PC-9 (cell line): ENCODE results near the gene DIAPH3. TPM values are rescaled to one million over a fixed set of nuclear protein-coding genes. Genes with fewer than 3 reads are reported as not detected.

ENCODE experiments used
- BruUV-seq: library from RNA; stranded (reverse); fragments of 400-500 nt; replicated peaks from 2 replicates; lab custom pipeline; 2021; lab: Mats Ljungman, UMichigan
- CTCF ChIA-PET: fragments of 300-600 bp; sonication (Branson Sonifier 250); formaldehyde crosslinking; loops from one replicate; lab custom pipeline; 2022; ENCODE audit warnings: antibody characterized with exemption; lab: Charles Lee
- POLR2A ChIA-PET: fragments of 300-600 bp; sonication (Branson Sonifier 250); formaldehyde crosslinking; loops from one replicate; lab custom pipeline; 2022; ENCODE audit warnings: antibody characterized with exemption; ENCODE audit not compliant: unreplicated experiment; lab: Charles Lee
- DNase-seq, 2 experiments: peaks; one replicate each; pipeline versions ENCODE4 v3.0.0 to v3.0.0-alpha.2; 2015 to 2022; ENCODE audit warnings: mixed read lengths in 1 of 2
- H2AFZ ChIP-seq: fragments of 200-600 bp; sonication (generic); 2 replicates; pipeline ENCODE4 v1.8.1; 2017; ENCODE audit warnings: antibody characterized with exemption
- H3F3A ChIP-seq: fragments of 200-600 bp; sonication (generic); 2 replicates; pipeline ENCODE4 v1.8.1; 2017; ENCODE audit warnings: antibody characterized with exemption, mild to moderate bottlenecking, low read depth; ENCODE audit not compliant: insufficient read depth
- H3K27ac ChIP-seq: fragments of 200-600 bp; sonication (generic); 2 replicates; pipeline ENCODE4 v1.6.1; 2016; ENCODE audit warnings: mixed run types
- H3K27me3 ChIP-seq: fragments of 200-600 bp; sonication (generic); 2 replicates; pipeline ENCODE4 v1.6.1; 2016; ENCODE audit warnings: low read depth, mixed run types; ENCODE audit not compliant: insufficient read depth
- H3K36me3 ChIP-seq: fragments of 200-600 bp; sonication (generic); 2 replicates; pipeline ENCODE4 v1.6.1; 2016; ENCODE audit warnings: low read depth, mixed run types
- H3K4me1 ChIP-seq: fragments of 200-600 bp; sonication (generic); replicated peaks from 2 replicates; pipeline ENCODE4 v1.6.1; 2016; ENCODE audit warnings: mixed run types; ENCODE audit not compliant: insufficient read depth
- H3K4me2 ChIP-seq: fragments of 200-600 bp; sonication (generic); 2 replicates; pipeline ENCODE4 v1.6.1; 2017; ENCODE audit warnings: mixed run types
- H3K4me3 ChIP-seq: fragments of 200-600 bp; sonication (generic); 2 replicates; pipeline ENCODE4 v1.6.1; 2016; ENCODE audit warnings: mixed run types
- H3K79me2 ChIP-seq: fragments of 200-600 bp; sonication (generic); 2 replicates; pipeline ENCODE4 v1.6.1; 2017; ENCODE audit warnings: low read depth, mixed run types
- H3K9me2 ChIP-seq: fragments of 200-600 bp; sonication (generic); 2 replicates; pipeline ENCODE4 v1.8.1; 2017; ENCODE audit warnings: mild to moderate bottlenecking; ENCODE audit not compliant: insufficient read depth
- H3K9me3 ChIP-seq: fragments of 200-600 bp; sonication (generic); 2 replicates; pipeline ENCODE4 v1.8.1; 2016; ENCODE audit warnings: low read depth; ENCODE audit not compliant: insufficient read depth
- H4K20me1 ChIP-seq: fragments of 200-600 bp; sonication (generic); 2 replicates; pipeline ENCODE4 v1.8.1; 2017; ENCODE audit not compliant: insufficient read depth
- CTCF ChIP-seq: fragments of 200-600 bp; sonication (generic); conservative IDR thresholded peaks from 2 replicates; pipeline ENCODE4 v1.6.1; 2017; ENCODE audit warnings: mixed run types, antibody characterized with exemption, mild to moderate bottlenecking, moderate library complexity
- EZH2 ChIP-seq: fragments of 200-600 bp; sonication (generic); IDR thresholded peaks from 2 replicates; pipeline ENCODE4 v1.8.0; 2017; ENCODE audit warnings: antibody characterized with exemption, low read depth
- intact Hi-C: fragments of 100-400 bp; cut with micrococcal nuclease; formaldehyde crosslinking; loops from one replicate; pipeline ENCODE4 v1.10.0; 2022; ENCODE audit not compliant: unreplicated experiment
- total RNA-seq: library from RNA; stranded (reverse); gene quantifications from 2 replicates; pipeline ENCODE4 v1.2.3, GENCODE V29; 2021

Gene DIAPH3
- total RNA-seq, 1 experiment from 2014 or later = 39.3 TPM

DNA sequence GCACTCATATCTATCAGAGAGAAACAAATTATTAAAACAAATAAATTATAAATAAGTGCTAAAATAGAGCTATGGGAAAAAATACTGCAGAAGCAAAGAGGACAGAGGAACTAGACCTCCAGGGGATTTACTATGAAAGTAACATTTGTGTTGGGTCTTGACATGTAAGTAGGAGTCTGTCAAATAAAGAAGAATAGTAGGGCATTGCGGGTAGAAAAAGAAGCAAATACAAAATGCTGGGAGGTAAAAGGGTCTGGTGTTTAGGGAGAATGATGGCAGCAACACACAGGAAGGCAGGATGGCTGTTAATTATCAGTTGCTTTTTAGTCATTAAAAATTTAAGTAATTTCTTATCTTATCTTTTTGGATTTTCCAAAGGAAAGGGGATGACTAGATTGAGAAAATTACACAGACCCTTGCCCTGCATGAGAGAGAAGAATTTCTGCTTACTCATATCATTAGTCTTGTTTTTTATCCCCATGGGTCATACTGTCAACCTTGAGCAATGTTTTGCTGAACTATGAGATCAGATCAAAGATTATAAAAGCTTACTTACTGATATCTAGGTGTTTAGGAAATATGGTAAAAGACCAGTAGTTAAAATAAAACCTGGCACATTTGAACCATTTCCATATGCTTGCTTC is 472.7 kb downstream of the DIAPH3 start:
- H3F3A ChIP-seq = no peaks in the 10 kb centered on the region; the same call in 1 of the 2 replicates
- H3K36me3 ChIP-seq = no peaks in the 10 kb centered on the region
- no peak overlapping the region for H2AFZ ChIP-seq
- H4K20me1 ChIP-seq = no peaks in the 10 kb centered on the region
- no peaks in the 10 kb centered on the region for H3K27me3 ChIP-seq
- H3K27ac ChIP-seq = no peak overlapping the region
- H3K9me2 ChIP-seq = no peaks in the 10 kb centered on the region
- ChIA-PET POLR2A (no interaction called here), CTCF (no interaction called here)
- no peak overlapping the region for H3K4me2 ChIP-seq
- peaks cover 8% of the 10 kb centered on the region for H3K4me1 ChIP-seq
- TF ChIP-seq CTCF (no peak), EZH2 (no peak)
- intact Hi-C loops = no loop called here
- no TSS peak for BruUV-seq
- H3K9me3 ChIP-seq = no peaks in the 10 kb centered on the region
- no peak for DNase-seq
- H3K79me2 ChIP-seq = no peaks in the 10 kb centered on the region
- H3K4me3 ChIP-seq = no peak overlapping the region

DNA sequence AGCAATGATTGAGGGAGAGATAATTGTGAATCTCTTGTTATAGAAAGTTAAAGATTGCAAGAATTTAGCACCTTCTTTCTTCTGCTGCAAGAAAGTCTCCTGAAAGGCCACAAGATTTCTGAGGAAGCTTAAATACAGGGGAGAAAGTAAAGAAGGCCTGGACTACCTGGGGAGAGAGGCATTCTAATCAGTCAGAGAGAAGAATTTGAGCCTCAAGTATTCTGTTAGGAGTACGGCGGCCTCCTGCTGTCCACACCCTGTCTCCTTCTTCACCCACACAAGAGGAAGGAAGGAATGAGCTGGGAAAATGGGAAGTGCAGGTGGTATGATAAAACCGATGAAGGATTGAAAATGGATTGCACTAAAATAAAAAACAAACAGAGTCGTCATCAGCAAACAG is 474.7 kb downstream of the DIAPH3 start:
- no peak for TF ChIP-seq CTCF
- TF ChIP-seq EZH2 = no peak
- BruUV-seq = no TSS peak
- Histone ChIP-seq H4K20me1 (no peaks in the 10 kb centered on the region), H3K36me3 (no peaks in the 10 kb centered on the region), H3K27ac (no peak overlapping the region), H2AFZ (no peak overlapping the region), H3K4me3 (no peak overlapping the region), H3F3A (no peaks in the 10 kb centered on the region; the same call in 1 of the 2 replicates), H3K4me2 (no peak overlapping the region), H3K27me3 (no peaks in the 10 kb centered on the region), H3K9me3 (no peaks in the 10 kb centered on the region), H3K79me2 (no peaks in the 10 kb centered on the region), H3K9me2 (no peaks in the 10 kb centered on the region), H3K4me1 (peaks cover 8% of the 10 kb centered on the region)
- no peak for DNase-seq
- ChIA-PET POLR2A (no interaction called here), CTCF (no interaction called here)
- intact Hi-C loops = loop anchor here (5.0 to 10.0 kb wide), 2 partner anchors 533 to 746 kb away; no protein-coding TSS in a partner anchor

DNA sequence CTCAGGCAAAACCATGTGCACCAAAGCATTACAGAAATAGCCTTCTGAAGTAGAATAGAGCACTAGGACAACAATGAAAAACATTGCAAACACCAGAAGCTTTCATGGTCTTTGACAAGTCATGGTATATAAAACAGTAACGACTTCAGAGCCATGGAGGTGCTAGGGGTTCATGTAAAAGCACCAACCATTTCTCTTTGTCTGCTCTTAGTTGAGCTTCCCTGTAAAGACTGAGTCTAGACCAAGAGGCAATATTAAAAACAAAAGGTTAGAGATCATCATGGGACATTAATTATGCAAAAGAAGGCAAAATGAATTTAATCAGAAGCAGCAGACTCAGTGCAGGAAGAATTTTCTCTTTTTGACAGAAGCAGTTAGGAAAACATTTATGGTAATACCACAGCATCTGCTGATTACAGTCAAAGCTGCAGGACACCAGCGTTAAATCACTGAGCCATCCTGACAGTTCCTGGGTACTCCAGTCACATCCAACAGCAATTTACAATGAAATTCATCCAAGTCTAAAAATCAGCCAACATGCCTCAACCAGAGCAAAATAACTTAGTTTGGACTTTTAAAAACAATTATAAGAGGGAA is 476.8 kb downstream of the DIAPH3 start:
- no peak overlapping the region for H3K4me3 ChIP-seq
- no peaks in the 10 kb centered on the region for H3K79me2 ChIP-seq
- H3K9me3 ChIP-seq = no peaks in the 10 kb centered on the region
- no peak for DNase-seq
- BruUV-seq = no TSS peak
- POLR2A ChIA-PET = no interaction called here
- H3K4me2 ChIP-seq = no peak overlapping the region
- H3K36me3 ChIP-seq = no peaks in the 10 kb centered on the region
- TF ChIP-seq CTCF (no peak), EZH2 (no peak)
- H2AFZ ChIP-seq = no peak overlapping the region
- no peak overlapping the region for H3K27ac ChIP-seq
- H3K9me2 ChIP-seq = no peaks in the 10 kb centered on the region
- intact Hi-C loops = loop anchor here (5.0 to 10.0 kb wide), 2 partner anchors 535 to 748 kb away; no protein-coding TSS in a partner anchor
- no peaks in the 10 kb centered on the region for H4K20me1 ChIP-seq
- no peaks in the 10 kb centered on the region; the same call in 1 of the 2 replicates for H3F3A ChIP-seq
- H3K27me3 ChIP-seq = no peaks in the 10 kb centered on the region
- H3K4me1 ChIP-seq = peaks cover 8% of the 10 kb centered on the region
- CTCF ChIA-PET = no interaction called here
